A549 (cell line): ENCODE results near the gene OOSP1. TPM values are rescaled to one million over a fixed set of nuclear protein-coding genes. Genes with fewer than 3 reads are reported as not detected.

ENCODE experiments used
- ATAC-seq, 2 experiments: fragments of 200-7000 bp in 1 of 2; fragments of >200 bp in 1 of 2; cut with Nextera tagmentation in 1 of 2; cut with Tn5 transposase in 1 of 2; 3 replicates each; pipeline versions ENCODE4 v1.8.0 to v1.9.1; 2018 to 2020; ENCODE audit warnings: mild to moderate bottlenecking in 1 of 2, moderate library complexity in 1 of 2
- CTCF ChIA-PET: fragments of 300-600 bp; sonication (Branson Sonifier 250); formaldehyde crosslinking; extraction: SDS; loops from one replicate; lab custom pipeline; 2021; ENCODE audit warnings: antibody characterized with exemption, inconsistent platforms; lab: Yijun Ruan, JAX
- POLR2A ChIA-PET: fragments of 350-600 bp; formaldehyde crosslinking; extraction: SDS; loops from one replicate; lab custom pipeline; 2021; ENCODE audit warnings: antibody characterized with exemption, inconsistent platforms; lab: Yijun Ruan, JAX
- DNase-seq, 2 experiments: peaks; one replicate each; pipeline versions ENCODE4 v3.0.0 to v3.0.0-alpha.2; 2011 to 2016; ENCODE audit warnings: low read depth in 1 of 2, low spot score in 1 of 2
- FAIRE-seq: peaks from 2 replicates; lab custom pipeline; 2011; peaks lifted over from hg19 to GRCh38; lab: Jason Lieb, UNC
- H3K27ac ChIP-seq, 2 experiments: fragments of >200 bp; sonication (Bioruptor Twin); formaldehyde crosslinking; 3 replicates each; pipeline ENCODE4 v1.5.1; 2016 to 2017
- H3K4me1 ChIP-seq: fragments of >200 bp; sonication (Bioruptor Twin); formaldehyde crosslinking; 3 replicates; pipeline ENCODE4 v1.6.1; 2016
- H3K4me2 ChIP-seq: fragments of >200 bp; sonication (Bioruptor Twin); formaldehyde crosslinking; 3 replicates; pipeline ENCODE4 v1.6.1; 2016
- H3K4me3 ChIP-seq: fragments of >200 bp; sonication (Bioruptor Twin); formaldehyde crosslinking; 3 replicates; pipeline ENCODE4 v1.5.1; 2016
- H3K9me3 ChIP-seq: fragments of >200 bp; sonication (Bioruptor Twin); formaldehyde crosslinking; 3 replicates; pipeline ENCODE4 v1.6.1; 2016
- BHLHE40 ChIP-seq: IDR thresholded peaks from 2 replicates; pipeline ENCODE4 v1.6.1; 2012; ENCODE audit warnings: low read depth, low read length, inconsistent platforms
- CBX2 ChIP-seq: fragments of 200-600 bp; sonication (generic); IDR thresholded peaks from 2 replicates; pipeline ENCODE4 v1.6.1; 2016; ENCODE audit warnings: low read depth, mild to moderate bottlenecking, borderline replicate concordance
- CBX8 ChIP-seq: fragments of 200-600 bp; sonication (generic); IDR thresholded peaks from 2 replicates; pipeline ENCODE4 v1.6.1; 2016
- CEBPB ChIP-seq, 2 experiments: fragments of >200 bp in 1 of 2; sonication (Bioruptor Twin) in 1 of 2; formaldehyde crosslinking in 1 of 2; IDR thresholded peaks; 2 replicates each; pipeline ENCODE4 v1.6.1; 2012 to 2016
- CHD2 ChIP-seq: fragments of 150-350 bp; IDR thresholded peaks from 2 replicates; pipeline ENCODE4 v1.6.1; 2014; ENCODE audit warnings: low read length; ENCODE audit not compliant: partially characterized antibody
- EHF ChIP-seq: fragments of 250-450 bp; sonication (Bioruptor Pico); IDR thresholded peaks from 2 replicates; pipeline ENCODE4 v1.5.0; 2020; ENCODE audit warnings: mild to moderate bottlenecking
- EHMT2 ChIP-seq: fragments of 200-600 bp; sonication (generic); IDR thresholded peaks from 2 replicates; pipeline ENCODE4 v1.6.1; 2016; ENCODE audit warnings: antibody characterized with exemption, low read depth, mild to moderate bottlenecking, moderate library complexity
- ELK1 ChIP-seq: fragments of 150-350 bp; IDR thresholded peaks from 2 replicates; pipeline ENCODE4 v1.6.1; 2014; ENCODE audit warnings: low read depth, mild to moderate bottlenecking, low read length
- EP300 ChIP-seq, 2 experiments: fragments of >200 bp; sonication (Bioruptor Twin); formaldehyde crosslinking; IDR thresholded peaks; 2 replicates in 1 of 2; 3 replicates in 1 of 2; pipeline ENCODE4 v1.6.1; 2016 to 2017
- FOSB ChIP-seq: fragments of 250-450 bp; sonication (Bioruptor Pico); IDR thresholded peaks from 2 replicates; pipeline ENCODE4 v1.5.0; 2020; ENCODE audit warnings: mild to moderate bottlenecking, moderate library complexity
- FOXS1 ChIP-seq: fragments of 250-450 bp; sonication (Bioruptor Pico); IDR thresholded peaks from 2 replicates; pipeline ENCODE4 v1.5.0; 2020; ENCODE audit warnings: mild to moderate bottlenecking, moderate library complexity
- GATA3 ChIP-seq: IDR thresholded peaks from 2 replicates; pipeline ENCODE4 v1.6.1; 2012; ENCODE audit warnings: borderline replicate concordance
- HES2 ChIP-seq: fragments of >200 bp; sonication (Bioruptor Twin); formaldehyde crosslinking; IDR thresholded peaks from 2 replicates; pipeline ENCODE4 v1.6.1; 2016
- HEYL ChIP-seq: fragments of 250-450 bp; sonication (Bioruptor Pico); IDR thresholded peaks from 2 replicates; pipeline ENCODE4 v1.8.0; 2021; ENCODE audit warnings: mild to moderate bottlenecking, moderate library complexity
- HMGXB4 ChIP-seq: fragments of 250-450 bp; sonication (Bioruptor Pico); IDR thresholded peaks from 2 replicates; pipeline ENCODE4 v1.5.0; 2021; ENCODE audit warnings: mild to moderate bottlenecking, moderate library complexity, borderline replicate concordance
- HOXB13 ChIP-seq: fragments of 250-450 bp; sonication (Bioruptor Pico); IDR thresholded peaks from 2 replicates; pipeline ENCODE4 v1.5.0; 2020; ENCODE audit warnings: low read depth, mild to moderate bottlenecking, moderate library complexity
- HOXB5 ChIP-seq: fragments of 250-450 bp; sonication (Bioruptor Pico); IDR thresholded peaks from 2 replicates; pipeline ENCODE4 v1.5.0; 2020; ENCODE audit warnings: mild to moderate bottlenecking, moderate library complexity
- KDM1A ChIP-seq: fragments of 200-600 bp; sonication (generic); IDR thresholded peaks from 2 replicates; pipeline ENCODE4 v1.6.1; 2016; ENCODE audit warnings: low read depth, mild to moderate bottlenecking
- MAZ ChIP-seq: fragments of 150-350 bp; IDR thresholded peaks from 2 replicates; pipeline ENCODE4 v1.6.1; 2014; ENCODE audit warnings: antibody characterized with exemption, low read depth, low read length, borderline replicate concordance
- MYC ChIP-seq: IDR thresholded peaks from 2 replicates; pipeline ENCODE4 v1.6.1; 2012; ENCODE audit warnings: mild to moderate bottlenecking, inconsistent platforms, low read length, improper control_type of control experiment, borderline replicate concordance
- NR3C1 ChIP-seq: fragments of >200 bp; sonication (Bioruptor Twin); formaldehyde crosslinking; IDR thresholded peaks from 3 replicates; pipeline ENCODE4 v1.6.1; 2017
- PHF8 ChIP-seq: fragments of 200-600 bp; sonication (generic); IDR thresholded peaks from 2 replicates; pipeline ENCODE4 v1.6.1; 2016; ENCODE audit warnings: low read depth, mild to moderate bottlenecking, antibody characterized with exemption, moderate library complexity, borderline replicate concordance
- POLR2AphosphoS2 ChIP-seq: conservative IDR thresholded peaks from 2 replicates; pipeline ENCODE4 v1.6.1; 2012; ENCODE audit warnings: low read length, improper control_type of control experiment, inconsistent platforms
- RAD21 ChIP-seq, 2 experiments: fragments of >200 bp in 1 of 2; sonication (Bioruptor Twin) in 1 of 2; formaldehyde crosslinking in 1 of 2; IDR thresholded peaks in 1 of 2; conservative IDR thresholded peaks in 1 of 2; 2 replicates in 1 of 2; 3 replicates in 1 of 2; pipeline ENCODE4 v1.6.1; 2012 to 2018; ENCODE audit warnings: inconsistent platforms in 1 of 2
- REST ChIP-seq: fragments of 200-600 bp; sonication (generic); IDR thresholded peaks from 2 replicates; pipeline ENCODE4 v1.6.1; 2016; ENCODE audit warnings: antibody characterized with exemption, mild to moderate bottlenecking, moderate library complexity
- RNF2 ChIP-seq: fragments of 200-600 bp; sonication (generic); IDR thresholded peaks from 2 replicates; pipeline ENCODE4 v1.6.1; 2016; ENCODE audit warnings: low read depth, mild to moderate bottlenecking, antibody characterized with exemption, moderate library complexity, borderline replicate concordance
- TP53 ChIP-seq: fragments of 250-450 bp; sonication (Bioruptor Pico); IDR thresholded peaks from 2 replicates; pipeline ENCODE4 v1.5.0; 2021; ENCODE audit warnings: mild to moderate bottlenecking, moderate library complexity
- ZC3H11A ChIP-seq: fragments of 450-650 bp; IDR thresholded peaks from 2 replicates; pipeline ENCODE4 v1.6.1; 2014; ENCODE audit warnings: antibody characterized with exemption, mild to moderate bottlenecking
- ZNF302 ChIP-seq: fragments of 250-450 bp; sonication (Bioruptor Pico); IDR thresholded peaks from 2 replicates; pipeline ENCODE4 v1.9.0; 2021; ENCODE audit warnings: inconsistent platforms, mild to moderate bottlenecking, moderate library complexity
- WGBS: methylation state at CpG from one replicate; pipeline ENCODE4 v1.1.6; 2017; ENCODE audit errors: missing lambda C conversion rate; 5-methylcytosine and 5-hydroxymethylcytosine counted together
- polyA plus RNA-seq, 4 experiments: library from polyadenylated mRNA; depleted of rRNA in 3 of 4; stranded (reverse); fragments of >200 nt; fragmentation: RNase III in 1 of 4; extraction: RNeasy Plus Mini Kit Qiagen cat#74134 plus additional on column Dnase treatment in 1 of 4; gene quantifications; 2 replicates in 3 of 4; 3 replicates in 1 of 4; pipeline ENCODE4 v1.2.3, GENCODE V29; 2011 to 2017

OOSP1 gene
- polyA plus RNA-seq, 2 of the 4 experiments (the other 2 are of a cell fraction) = not detected

GRCh38 chr11:59966201-59966600, 28.0 kb downstream of the OOSP1 start:
- ChIA-PET POLR2A (no interaction called here), CTCF (no interaction called here)
- WGBS = 13% methylated on average over 3 of the region's 3 CpGs
- FAIRE-seq (no peak), DNase-seq (no peak), ATAC-seq (no peak)
- TF ChIP-seq ELK1 (no peak), TP53 (CRISPR knock-in tag) (no peak), CBX2 (no peak), PHF8 (no peak), KDM1A (no peak), EHMT2 (no peak)
- Histone ChIP-seq H3K9me3 (no peaks in the 10 kb centered on the region), H3K27ac (no peak overlapping the region), H3K4me1 (no peaks in the 10 kb centered on the region), H3K4me3 (no peak overlapping the region), H3K4me2 (no peak overlapping the region)

- DNase-seq (no peak), FAIRE-seq (no peak), ATAC-seq (no peak)
- 1% methylated on average over 3 of the region's 3 CpGs for WGBS
- POLR2A ChIA-PET = no interaction called here
- H3K4me2 ChIP-seq = no peak overlapping the region
- H3K9me3 ChIP-seq = no peaks in the 10 kb centered on the region
- no peak overlapping the region for H3K27ac ChIP-seq
- H3K4me1 ChIP-seq = no peaks in the 10 kb centered on the region
- no peak for TF ChIP-seq MYC
- TF ChIP-seq HEYL (CRISPR knock-in tag) = no peak
- no peak for TF ChIP-seq HOXB13
- no peak for TF ChIP-seq KDM1A
- no peak for TF ChIP-seq POLR2AphosphoS2
- no peak for TF ChIP-seq BHLHE40
- TF ChIP-seq GATA3 = no peak
- no peak for TF ChIP-seq EHF (CRISPR knock-in tag)
- no peak for TF ChIP-seq HOXB5 (CRISPR knock-in tag)
- TF ChIP-seq RAD21 (conservative IDR thresholded peaks at IDR 0.05 in 1 of 2, IDR thresholded peaks at IDR 0.05 in 1 of 2) = no peak
- no peak for TF ChIP-seq FOXS1 (CRISPR knock-in tag)
- no peak for TF ChIP-seq HMGXB4 (CRISPR knock-in tag)
- H3K4me3 ChIP-seq = no peak overlapping the region
- CTCF ChIA-PET = no interaction called here
These were observed 29.6 kb downstream of the OOSP1 start for GRCh38 chr11:59967677-59968394.

- FAIRE-seq (no peak), DNase-seq (no peak), ATAC-seq (no peak)
- TF ChIP-seq MAZ = no peak
- no peak for TF ChIP-seq CEBPB (IDR thresholded peaks at IDR 0.05)
- no peak for TF ChIP-seq CBX8
- TF ChIP-seq EHMT2 = no peak
- TF ChIP-seq ZNF302 (CRISPR knock-in tag) = no peak
- TF ChIP-seq REST = no peak
- TF ChIP-seq RNF2 = no peak
- TF ChIP-seq FOXS1 (CRISPR knock-in tag) = no peak
- no peak for TF ChIP-seq HES2
- no peak for TF ChIP-seq FOSB (CRISPR knock-in tag)
- no peak for TF ChIP-seq NR3C1
- TF ChIP-seq ZC3H11A = no peak
- no peak for TF ChIP-seq CHD2
- TF ChIP-seq CBX2 = no peak
- no peak for TF ChIP-seq EP300 (IDR thresholded peaks at IDR 0.05)
- ChIA-PET CTCF (no interaction called here), POLR2A (no interaction called here)
- Histone ChIP-seq H3K27ac (no peak overlapping the region), H3K9me3 (no peaks in the 10 kb centered on the region), H3K4me3 (no peak overlapping the region), H3K4me1 (no peaks in the 10 kb centered on the region), H3K4me2 (no peak overlapping the region)
- WGBS = 0% methylated on average over 1 of the region's 1 CpG
These were observed 30.2 kb downstream of the OOSP1 start for GRCh38 chr11:59968395-59968783.
